ENCODE data around the gene ANKRD24.

DNA sequence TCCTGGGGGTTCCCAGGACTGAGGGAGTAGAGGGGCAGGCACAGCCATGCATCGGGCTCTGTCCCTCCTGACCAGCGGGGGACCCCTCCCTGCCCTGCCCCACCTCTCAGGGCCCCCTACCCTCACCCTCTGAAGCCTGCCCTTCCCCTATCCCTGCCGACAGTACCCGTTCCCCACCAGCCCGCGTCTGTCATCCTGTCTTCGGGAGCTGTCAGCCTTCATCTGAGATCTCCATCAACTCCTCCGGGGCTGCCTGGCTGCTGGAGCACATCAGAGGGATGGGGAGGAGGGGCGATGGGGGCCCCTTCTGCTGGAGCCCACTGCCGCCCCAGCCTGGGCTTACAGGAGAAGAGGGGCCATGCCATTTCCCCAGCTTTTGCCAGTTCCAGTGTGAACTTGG is 90.4 kb downstream of the ANKRD24 start:
- no peak for TF ChIP-seq POLR2AphosphoS5 (IDR thresholded peaks at IDR 0.05; ENCODE audit: low read depth, low read length)
- no peak for TF ChIP-seq POLR2A (IDR thresholded peaks at IDR 0.05; ENCODE audit: low read depth, low read length)
- no peak for TF ChIP-seq POU2F2 (IDR thresholded peaks at IDR 0.05; ENCODE audit: low read depth, low read length)
- TF ChIP-seq SPI1 (IDR thresholded peaks at IDR 0.05; ENCODE audit: low read depth, low read length), result no peak
- no peak for TF ChIP-seq PAX5 (IDR thresholded peaks at IDR 0.05; ENCODE audit: insufficient read depth, low read length, severe bottlenecking)
